NCI-H1092 treated with DMSO at 0.1 percent for 48 hours (cell line): Measurements from ENCODE around the gene NABP2.
"Not testable (repeated sequence)": the region's sequence is repeated elsewhere in the genome, so short reads cannot be mapped to it uniquely, and the experiment has no call there.

Experiments used
- DNase-seq: peaks from one replicate; lab custom pipeline; 2025; lab: John Stamatoyannopoulos, UW

The NABP2 gene

GRCh38 chr12:56247923-56248322, 23.8 kb downstream of the NABP2 start:
- no peak for DNase-seq

DNA sequence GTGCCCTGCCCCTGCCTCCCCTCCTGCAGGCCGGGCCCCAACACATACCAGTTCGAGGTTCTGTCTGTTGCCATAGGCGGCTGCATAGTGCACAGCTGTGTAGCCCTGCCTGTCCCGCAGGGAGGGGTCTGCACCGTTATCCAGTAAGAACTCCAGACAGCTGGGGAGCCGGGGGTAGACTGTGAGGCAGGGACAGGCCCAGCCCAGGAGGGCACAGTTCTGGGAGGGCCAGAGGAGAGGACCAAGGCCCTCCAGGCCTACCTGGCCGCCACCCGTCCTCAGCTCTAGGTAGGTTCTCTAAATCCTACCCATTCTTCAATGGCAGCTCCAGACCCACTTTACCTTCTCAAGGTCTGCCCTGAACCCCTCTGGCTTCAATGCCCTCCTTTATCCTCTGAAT, 24.6 kb downstream of the NABP2 start:
- DNase-seq: no peak

DNA sequence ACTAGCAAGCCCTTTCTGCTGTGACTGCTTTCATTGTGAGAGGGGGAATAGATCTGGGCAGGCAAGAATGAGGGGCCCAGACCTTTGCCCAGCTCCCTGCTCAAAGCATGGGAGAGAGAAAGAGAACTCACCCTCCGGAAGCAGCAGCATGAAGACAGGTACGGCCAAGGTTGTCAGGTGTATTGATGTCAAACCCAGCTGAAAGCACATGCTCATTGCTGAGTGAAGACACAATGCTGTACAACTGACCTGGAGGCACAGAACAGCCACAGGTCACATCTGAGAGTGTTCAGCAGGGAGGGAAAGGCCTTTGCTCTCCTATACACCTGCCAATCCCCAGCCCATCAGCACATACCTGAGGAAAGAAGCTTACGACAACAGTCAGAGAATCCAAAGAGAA, 28.5 kb downstream of the NABP2 start:
- no peak for DNase-seq

DNA sequence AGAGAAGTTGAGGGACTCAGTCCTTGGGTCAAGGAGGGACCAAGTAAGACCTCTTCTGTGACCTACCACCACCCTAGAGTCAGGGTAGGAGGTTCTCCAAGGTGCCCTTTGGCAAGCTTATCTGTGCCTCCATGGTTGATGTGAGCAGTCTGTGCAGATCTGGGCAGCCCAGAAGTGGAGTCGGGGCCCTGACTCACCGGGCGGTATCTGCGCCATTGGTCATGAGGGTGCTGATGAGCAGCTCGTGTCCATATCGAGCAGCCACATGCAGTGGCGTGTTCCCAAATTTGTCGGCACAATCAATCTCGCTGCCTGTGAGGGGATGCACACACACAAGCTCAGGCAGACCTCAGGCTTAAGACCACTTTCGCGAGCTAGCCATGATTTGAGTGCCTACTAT, 28.9 kb downstream of the NABP2 start:
- DNase-seq: no peak

DNA sequence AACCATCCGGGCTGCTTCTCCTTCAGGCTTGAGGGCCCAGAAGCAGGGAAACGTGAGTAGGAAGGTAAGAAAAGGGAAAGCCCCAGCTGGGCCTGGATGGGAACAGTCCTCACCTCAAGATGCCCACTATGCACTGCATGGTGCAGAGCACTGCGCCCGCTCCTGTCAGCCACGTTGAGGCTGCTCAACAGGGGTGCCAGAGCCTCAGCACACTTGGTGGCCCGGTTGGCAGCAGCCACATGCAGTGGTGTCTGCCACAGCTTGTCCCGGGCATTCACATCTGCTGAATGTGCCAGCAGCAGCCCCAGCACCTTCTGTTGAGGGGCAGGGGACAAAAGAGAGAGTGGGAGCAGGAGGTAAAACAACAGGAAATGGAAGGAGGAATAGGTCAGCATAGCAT, 31.5 kb downstream of the NABP2 start:
- no peak for DNase-seq

DNA sequence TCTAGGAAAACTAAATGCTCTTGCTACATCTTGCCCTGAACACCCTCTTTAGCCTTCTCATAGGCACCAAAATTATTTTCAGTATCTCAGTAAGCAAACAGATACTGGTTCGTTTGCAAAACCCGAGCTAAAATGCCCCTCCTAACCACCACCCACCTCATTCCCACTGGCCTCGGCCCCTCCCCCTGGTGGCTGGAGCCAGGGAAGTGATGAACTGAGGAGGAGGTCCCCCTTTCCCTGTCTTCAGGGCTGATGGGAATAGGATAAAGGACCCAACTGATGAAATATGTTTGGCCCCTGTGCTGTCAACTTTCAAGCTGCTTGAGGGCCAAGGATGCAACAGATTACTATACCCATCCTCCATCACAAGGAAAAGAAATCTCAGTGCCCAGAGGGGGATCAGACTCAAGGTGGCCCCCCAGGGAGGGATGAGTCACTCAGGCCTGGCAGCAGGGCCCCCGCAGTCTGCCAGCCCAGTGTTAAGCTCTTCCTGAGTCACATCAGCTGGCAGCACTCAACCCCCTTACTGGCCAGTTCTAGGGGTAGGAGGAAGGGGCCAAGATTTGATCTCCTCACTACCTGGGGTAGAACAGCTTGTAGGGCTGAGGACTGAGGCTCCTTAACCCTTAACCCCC, 32.3 kb downstream of the NABP2 start:
- no peak for DNase-seq

DNA sequence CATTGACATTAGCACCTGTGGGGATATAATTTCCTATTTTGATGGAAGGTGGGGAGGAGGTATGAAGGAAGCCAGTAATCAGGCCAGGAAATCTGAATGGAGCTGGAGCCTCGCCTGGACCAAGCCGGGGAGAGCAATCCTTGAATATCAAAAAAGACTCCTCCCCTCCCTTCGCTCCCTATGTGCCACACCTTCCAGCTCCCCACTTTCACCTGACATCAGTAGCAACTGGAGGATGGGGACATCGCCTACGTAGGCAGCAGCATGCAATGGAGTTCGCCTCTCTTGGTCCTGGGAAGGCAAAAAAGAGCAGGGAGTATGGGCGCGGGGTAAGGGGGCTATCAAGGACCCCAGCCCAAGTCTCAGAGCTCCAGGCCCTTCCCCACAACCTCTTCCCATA, 32.9 kb downstream of the NABP2 start:
- DNase-seq: no peak

GRCh38 chr12:56257491-56258067, 33.4 kb downstream of the NABP2 start:
- DNase-seq: no peak

GRCh38 chr12:56258068-56258819, 34.1 kb downstream of the NABP2 start, which contains the start of gene ANKRD52:
Gene ANKRD52 (minus strand): TSS chr12:56258384. CDS start chr12:56258269, 115 bp downstream.
- peak; percentile 71 for DNase-seq

GRCh38 chr12:56258820-56259183, 34.7 kb downstream of the NABP2 start:
- no peak for DNase-seq

GRCh38 chr12:56260380-56260779, 36.2 kb downstream of the NABP2 start:
- no peak for DNase-seq

GRCh38 chr12:56260921-56261320, 36.8 kb downstream of the NABP2 start:
- no peak for DNase-seq

DNA sequence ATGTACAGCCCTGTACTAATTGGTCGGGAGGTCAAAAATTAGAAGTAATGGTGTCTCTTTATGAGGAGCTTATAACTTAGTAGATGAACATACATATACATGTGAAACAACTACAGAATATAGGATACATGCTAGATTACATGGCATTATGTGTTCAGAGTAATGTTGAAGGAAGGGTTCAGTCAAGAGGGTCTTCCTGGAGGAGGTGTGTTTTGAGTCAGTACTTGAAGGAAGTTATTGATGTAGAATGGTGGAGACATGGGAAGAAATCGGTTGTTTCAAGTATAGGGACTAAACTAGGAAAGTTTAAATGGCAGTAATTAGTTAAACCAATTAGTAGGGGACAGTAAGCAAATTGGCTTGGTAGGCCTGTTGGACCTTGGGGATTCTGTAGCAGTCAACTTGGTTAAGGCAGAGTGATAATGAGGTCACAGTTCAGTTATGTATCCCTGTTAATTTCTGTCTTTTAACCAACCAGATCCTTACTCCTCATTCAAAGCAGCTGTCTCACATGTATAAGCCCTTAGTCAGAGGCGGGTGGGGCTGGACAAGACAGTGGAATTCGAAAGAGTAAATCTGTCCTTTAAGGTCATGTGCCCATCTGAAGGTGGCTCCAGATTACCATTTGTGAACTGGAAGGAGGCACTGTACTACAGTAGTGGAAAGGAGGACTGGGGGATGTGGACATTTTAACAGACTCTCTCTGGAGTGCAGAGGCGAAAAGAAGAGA, 37.5 kb downstream of the NABP2 start:
- no peak for DNase-seq

GRCh38 chr12:56262955-56263354, 38.8 kb downstream of the NABP2 start:
- not testable (repeated sequence) for DNase-seq

DNA sequence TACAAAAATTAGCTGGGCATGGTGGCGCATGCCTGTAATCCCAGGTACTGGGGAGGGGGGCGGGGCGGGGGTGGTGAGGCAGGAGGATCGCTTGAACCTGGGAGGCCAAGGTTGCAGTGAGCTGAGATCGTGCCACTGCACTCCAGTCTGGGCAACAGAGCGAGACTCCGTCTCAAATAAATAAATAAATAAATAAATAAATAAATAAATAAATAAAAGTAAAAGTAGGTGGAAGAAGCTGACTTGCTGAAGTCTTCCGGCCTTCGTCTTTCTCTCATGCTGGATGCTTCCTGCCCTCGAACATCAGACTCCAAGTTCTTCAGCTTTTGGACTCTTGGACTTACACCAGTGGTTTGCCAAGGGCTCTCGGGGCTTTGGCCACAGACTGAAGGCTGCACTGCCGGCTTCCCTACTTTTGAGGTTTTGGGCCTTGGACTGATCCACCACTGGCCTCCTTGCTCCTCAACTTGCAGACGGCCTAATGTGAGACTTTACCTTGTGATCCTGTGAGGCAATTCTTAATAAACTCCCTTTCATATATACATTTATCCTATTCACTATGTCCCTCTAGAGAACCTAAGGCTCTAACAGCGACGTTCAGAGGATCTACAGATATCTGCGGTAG, 42.0 kb downstream of the NABP2 start:
- DNase-seq: not testable (repeated sequence)

DNA sequence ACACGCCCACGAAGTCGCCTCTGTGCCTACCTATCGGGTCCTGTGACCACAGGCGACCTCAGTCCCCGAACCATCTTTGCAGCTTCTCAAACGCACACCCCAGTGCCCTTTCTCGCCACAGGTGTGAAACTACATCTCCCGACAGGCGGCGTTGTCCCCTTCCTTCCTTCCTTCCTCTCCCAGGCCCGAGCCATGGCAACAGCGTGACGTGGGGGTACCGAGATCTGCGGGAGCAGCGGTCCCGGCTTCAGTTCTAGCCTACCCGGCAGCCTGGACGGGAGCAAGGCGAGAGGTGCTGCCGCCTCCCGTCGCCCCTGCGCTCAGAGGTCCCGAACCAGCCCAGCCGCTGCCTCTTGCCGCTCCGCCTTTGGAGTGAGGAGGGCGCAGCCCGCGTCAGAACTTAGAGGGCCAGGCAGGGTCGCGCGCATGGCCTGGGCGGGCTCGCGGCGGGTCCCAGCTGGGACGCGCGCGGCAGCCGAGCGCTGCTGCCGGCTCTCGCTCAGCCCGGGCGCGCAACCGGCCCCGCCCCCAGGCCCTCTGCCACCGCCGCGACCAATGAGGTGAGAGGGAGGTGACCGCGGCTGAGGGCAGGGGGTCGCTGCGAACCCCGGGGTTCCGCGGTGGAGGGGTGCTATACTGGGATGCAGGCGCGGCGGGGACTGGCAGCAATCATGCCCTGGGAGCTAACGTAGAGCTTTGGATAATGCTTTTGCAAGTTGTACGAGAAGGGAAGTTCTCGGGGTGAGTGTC, 42.7 kb downstream of the NABP2 start, which contains the start of gene COQ10A:
COQ10A (plus strand) TSS at position 250 of the 750 bp plus-strand sequence; CDS start at position 427, 177 bp downstream.
- DNase-seq: peak; percentile 75

GRCh38 chr12:56267443-56268071, 43.4 kb downstream of the NABP2 start:
- no peak for DNase-seq

- DNase-seq: no peak
Measured at GRCh38 chr12:56271031-56271430, 46.9 kb downstream of the NABP2 start.

DNA sequence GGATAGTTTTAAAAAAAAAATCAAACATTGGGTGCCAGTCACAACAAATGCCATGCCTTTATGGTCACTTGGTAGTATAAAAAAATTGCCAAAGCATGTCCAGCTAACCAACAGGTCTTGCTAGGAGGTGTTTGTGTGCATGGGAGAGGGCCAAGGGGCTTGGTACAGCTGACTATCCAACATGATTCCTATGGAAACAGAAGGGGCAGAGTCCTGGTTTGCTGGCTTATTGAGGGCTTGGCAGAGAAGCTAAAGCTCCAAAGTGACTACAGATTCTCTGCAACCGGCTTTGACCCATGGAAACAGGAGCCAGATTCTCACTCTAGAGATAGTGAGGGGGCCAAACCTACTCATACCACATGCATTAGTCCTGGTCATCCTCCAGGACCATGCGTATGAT, 48.3 kb downstream of the NABP2 start:
- DNase-seq: not testable (repeated sequence)

GRCh38 chr12:56274299-56274698, 50.2 kb downstream of the NABP2 start:
- no peak for DNase-seq

DNA sequence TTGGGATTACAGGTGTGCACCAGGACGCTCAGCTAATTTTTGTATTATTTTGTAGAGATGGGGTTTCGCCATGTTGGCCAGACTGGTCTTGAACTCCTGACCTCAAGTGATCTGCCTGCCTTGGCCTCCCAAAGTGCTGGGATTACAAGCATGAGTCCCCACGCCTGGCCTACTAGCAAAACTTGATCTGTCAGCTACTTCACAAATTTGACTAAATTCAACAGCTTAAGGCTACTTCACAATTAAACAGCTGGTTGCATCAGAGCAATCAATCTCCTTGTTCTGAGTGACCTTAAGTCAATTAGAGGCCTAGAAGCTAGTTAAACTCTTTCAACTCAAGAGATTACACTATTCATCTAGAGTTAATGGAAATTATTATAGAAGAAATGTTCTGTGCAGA, 54.8 kb downstream of the NABP2 start:
- no peak for DNase-seq
